Chondrocyte (in vitro differentiated cells): Measurements from ENCODE around the gene EPOP. TPM values are rescaled to one million over a fixed set of nuclear protein-coding genes. Genes with fewer than 3 reads are reported as not detected.

ENCODE experiments used
- DNase-seq: peaks from one replicate; pipeline ENCODE4 v3.0.0; 2021; ENCODE audit warnings: mixed read lengths, low spot score
- H3K27ac Mint-ChIP-seq: one replicate; pipeline ENCODE4 v1.8.0; 2021; ENCODE audit warnings: mild to moderate bottlenecking, moderate library complexity, mixed read lengths; ENCODE audit not compliant: unreplicated experiment
- H3K27me3 Mint-ChIP-seq: 2 replicates; pipeline ENCODE4 v1.8.0; 2021; ENCODE audit warnings: low read depth, mixed read lengths
- H3K36me3 Mint-ChIP-seq: 2 replicates; pipeline ENCODE4 v1.8.0; 2021; ENCODE audit warnings: low read depth, mixed read lengths
- H3K4me1 Mint-ChIP-seq: 2 replicates; pipeline ENCODE4 v1.8.0; 2021; ENCODE audit warnings: low read depth, mild to moderate bottlenecking, mixed read lengths
- H3K4me3 Mint-ChIP-seq: one replicate; pipeline ENCODE4 v1.8.0; 2021; ENCODE audit warnings: mild to moderate bottlenecking, moderate library complexity, mixed read lengths; ENCODE audit not compliant: unreplicated experiment
- H3K9me3 Mint-ChIP-seq: 2 replicates; pipeline ENCODE4 v1.8.0; 2021; ENCODE audit warnings: low read depth, mixed read lengths
- total RNA-seq: library from RNA; stranded (reverse); gene quantifications from 3 replicates; pipeline ENCODE4 v1.2.1, GENCODE V29; 2021
- TF ChIP-seq, protein P1 (sequence below): fragments of 200-600 bp; sonication (generic); IDR thresholded peaks from 2 replicates; pipeline ENCODE4 v1.5.0; 2021; ENCODE audit warnings: antibody characterized with exemption, mild to moderate bottlenecking, moderate library complexity

Gene EPOP
- total RNA-seq, 1 donor from 2014 or later: 2.8 TPM

DNA sequence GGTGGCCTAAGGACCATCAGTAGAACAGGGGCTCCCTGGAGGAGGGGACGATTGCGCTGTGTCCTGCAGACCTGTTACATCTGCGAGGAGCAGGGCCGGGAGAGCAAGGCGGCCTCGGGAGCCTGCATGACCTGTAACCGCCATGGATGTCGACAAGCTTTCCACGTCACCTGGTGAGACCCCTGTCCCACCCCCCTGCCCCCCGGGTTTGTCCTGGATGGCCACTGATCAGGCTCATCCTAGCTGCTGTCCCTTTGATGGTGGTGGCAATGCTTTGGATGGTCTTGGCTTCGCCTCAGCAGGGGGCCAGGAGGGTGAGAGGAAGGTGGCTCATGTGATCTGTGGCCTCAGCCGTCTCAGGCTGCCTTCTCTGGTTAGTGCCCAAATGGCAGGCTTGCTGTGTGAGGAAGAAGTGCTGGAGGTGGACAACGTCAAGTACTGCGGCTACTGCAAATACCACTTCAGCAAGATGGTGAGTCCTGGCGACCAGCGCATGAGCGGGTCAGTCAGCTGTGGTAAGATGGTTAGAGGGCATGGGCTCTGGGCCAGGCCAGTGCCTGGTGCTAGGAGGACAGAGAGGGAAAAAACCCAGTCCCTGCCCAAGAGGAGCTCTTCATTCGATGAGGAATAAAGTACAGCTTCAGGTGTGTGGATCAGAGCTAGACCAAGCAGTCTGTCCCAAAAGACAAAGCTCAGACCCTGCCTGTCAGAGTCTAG lies 34.5 kb upstream of the EPOP start:
- TF ChIP-seq, protein P1, sequence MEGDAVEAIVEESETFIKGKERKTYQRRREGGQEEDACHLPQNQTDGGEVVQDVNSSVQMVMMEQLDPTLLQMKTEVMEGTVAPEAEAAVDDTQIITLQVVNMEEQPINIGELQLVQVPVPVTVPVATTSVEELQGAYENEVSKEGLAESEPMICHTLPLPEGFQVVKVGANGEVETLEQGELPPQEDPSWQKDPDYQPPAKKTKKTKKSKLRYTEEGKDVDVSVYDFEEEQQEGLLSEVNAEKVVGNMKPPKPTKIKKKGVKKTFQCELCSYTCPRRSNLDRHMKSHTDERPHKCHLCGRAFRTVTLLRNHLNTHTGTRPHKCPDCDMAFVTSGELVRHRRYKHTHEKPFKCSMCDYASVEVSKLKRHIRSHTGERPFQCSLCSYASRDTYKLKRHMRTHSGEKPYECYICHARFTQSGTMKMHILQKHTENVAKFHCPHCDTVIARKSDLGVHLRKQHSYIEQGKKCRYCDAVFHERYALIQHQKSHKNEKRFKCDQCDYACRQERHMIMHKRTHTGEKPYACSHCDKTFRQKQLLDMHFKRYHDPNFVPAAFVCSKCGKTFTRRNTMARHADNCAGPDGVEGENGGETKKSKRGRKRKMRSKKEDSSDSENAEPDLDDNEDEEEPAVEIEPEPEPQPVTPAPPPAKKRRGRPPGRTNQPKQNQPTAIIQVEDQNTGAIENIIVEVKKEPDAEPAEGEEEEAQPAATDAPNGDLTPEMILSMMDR: no peak
- H3K36me3 Mint-ChIP-seq: peaks cover 19% of the 10 kb centered on the region
- H3K4me1 Mint-ChIP-seq: peaks cover 24% of the 10 kb centered on the region
- DNase-seq: no peak
- H3K4me3 Mint-ChIP-seq: no peak overlapping the region
- no peaks in the 10 kb centered on the region for H3K9me3 Mint-ChIP-seq
- H3K27me3 Mint-ChIP-seq: no peaks in the 10 kb centered on the region
- H3K27ac Mint-ChIP-seq: no peak overlapping the region

DNA sequence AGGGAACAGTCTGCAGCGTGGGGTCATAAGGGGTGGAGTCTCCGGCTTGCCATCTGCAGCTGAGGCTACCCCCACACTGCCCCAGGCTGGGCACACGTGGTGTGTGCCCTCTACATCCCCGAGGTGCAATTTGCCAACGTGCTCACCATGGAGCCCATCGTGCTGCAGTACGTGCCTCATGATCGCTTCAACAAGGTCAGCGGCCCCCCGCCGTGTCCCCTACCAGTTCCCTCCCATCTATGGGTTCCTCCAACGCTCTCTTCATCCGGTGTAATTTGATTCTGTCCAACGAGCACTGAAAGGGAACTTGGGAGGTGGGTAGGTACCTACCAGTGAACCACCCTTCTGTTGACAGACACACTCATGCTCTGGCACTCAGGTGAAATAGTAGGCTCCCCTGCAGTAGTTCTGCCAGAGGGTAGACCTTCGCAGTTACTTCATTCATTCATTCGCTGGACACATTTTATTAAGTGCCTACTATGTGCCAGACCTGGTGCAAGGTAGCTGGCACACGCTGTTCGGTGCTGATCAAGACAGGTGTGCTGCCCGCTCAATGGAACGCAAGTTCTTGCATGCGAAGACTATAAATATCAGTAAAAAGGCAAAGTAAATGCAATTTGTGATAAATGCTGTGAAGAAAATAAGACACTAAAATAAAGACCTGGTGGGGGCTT lies 33.1 kb upstream of the EPOP start:
- Mint-ChIP-seq H3K27ac (no peak overlapping the region), H3K9me3 (no peaks in the 10 kb centered on the region), H3K36me3 (peaks cover 14% of the 10 kb centered on the region), H3K4me1 (peaks cover 36% of the 10 kb centered on the region), H3K27me3 (no peaks in the 10 kb centered on the region), H3K4me3 (no peak overlapping the region)
- TF ChIP-seq, protein P1: no peak
- no peak for DNase-seq

DNA sequence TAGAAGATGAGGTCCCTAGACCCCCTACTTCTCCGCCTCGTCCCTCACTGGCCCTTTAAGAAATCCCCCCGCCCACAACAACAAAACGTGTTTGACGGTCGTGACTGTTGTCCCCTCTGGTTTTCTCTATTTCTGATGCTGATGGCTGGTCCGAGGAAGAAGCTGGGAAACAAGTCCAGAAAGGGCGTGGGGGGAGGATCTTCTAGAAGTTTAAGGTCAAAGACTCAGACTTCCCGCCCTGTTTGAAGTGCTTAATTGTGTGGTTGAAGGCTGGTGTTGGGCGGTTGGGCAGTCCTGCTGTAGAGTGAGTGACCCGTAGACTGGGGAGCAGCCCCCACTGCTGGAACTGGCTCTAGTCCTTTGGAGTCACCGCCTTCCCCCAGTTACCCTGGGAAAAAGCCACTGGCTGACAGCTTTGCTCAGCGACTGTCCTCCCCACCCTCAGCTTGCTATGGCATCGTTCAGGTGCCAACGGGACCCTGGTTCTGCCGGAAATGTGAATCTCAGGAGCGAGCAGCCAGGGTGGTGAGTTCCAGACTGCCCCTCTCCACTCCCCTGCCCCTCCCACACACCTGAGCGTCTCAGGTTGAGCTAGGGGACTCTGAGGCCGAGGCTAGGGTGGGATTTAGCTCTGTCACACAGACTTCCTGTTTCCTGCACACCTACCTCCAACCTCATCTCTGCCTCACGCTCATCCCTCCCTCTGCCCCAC lies 31.9 kb upstream of the EPOP start:
- no peak for DNase-seq

DNA sequence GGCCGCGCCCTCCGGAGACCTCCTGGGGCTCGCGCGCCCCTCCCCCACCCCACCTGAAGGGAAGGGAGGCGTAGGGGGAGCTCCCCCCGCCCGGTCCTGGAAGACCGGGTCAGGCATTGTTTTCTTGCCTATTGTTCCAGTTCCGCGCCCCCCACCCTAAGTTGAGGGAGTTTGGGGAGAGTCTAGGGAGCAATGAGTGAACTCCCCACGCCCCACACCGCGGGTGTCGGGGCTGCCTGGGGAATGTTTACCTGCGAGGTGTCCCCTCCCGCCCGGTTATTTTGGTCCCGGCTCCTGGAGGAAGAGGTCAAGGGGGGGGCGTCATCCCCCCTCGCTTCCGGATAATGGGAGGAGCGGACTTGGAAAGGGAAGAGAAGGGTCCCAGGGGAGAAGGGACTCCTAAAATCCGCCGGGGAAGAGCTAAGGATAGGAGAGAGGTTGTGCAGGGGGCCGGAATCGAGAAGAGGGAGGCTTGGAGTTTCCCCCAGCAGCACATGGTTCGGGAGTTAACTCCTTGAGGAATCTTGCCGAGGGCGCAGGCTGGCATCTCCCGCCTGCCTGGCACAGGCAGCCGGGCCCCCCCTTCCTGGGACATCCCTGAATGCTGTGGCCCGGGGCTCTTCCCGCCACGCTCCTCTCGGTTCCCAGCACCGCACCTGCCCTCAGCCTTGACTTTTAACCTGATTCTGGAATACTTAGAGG lies 31.2 kb upstream of the EPOP start:
- H3K4me1 Mint-ChIP-seq: peaks cover 50% of the 10 kb centered on the region
- H3K4me3 Mint-ChIP-seq: peak overlapping the region; percentile 87
- H3K27ac Mint-ChIP-seq: peak overlapping the region; percentile 53
- no peak for DNase-seq
- no peaks in the 10 kb centered on the region for H3K27me3 Mint-ChIP-seq
- peaks cover 7% of the 10 kb centered on the region for H3K36me3 Mint-ChIP-seq
- no peaks in the 10 kb centered on the region for H3K9me3 Mint-ChIP-seq
- TF ChIP-seq, protein P1: no peak

More for the DNA sequence above, 31.9 kb upstream of the EPOP start:
- Mint-ChIP-seq H3K4me1 (peaks cover 43% of the 10 kb centered on the region), H3K9me3 (no peaks in the 10 kb centered on the region), H3K27ac (peak overlapping the region; percentile 53), H3K4me3 (peak overlapping the region; percentile 87), H3K36me3 (peaks cover 13% of the 10 kb centered on the region), H3K27me3 (no peaks in the 10 kb centered on the region)
- TF ChIP-seq, protein P1: no peak

DNA sequence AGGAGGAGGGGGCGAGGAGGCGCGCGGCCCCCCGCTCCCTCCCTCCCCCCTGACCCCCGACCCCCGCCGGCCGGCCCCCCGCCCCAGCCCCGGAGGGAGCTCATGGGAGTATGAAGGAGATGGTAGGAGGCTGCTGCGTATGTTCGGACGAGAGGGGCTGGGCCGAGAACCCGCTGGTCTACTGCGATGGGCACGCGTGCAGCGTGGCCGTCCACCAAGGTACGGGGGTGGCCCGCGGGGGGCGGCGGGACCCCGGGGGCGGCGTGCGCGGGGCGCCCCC lies 30.7 kb upstream of the EPOP start:
- Mint-ChIP-seq H3K4me1 (peaks cover 50% of the 10 kb centered on the region), H3K36me3 (peaks cover 6% of the 10 kb centered on the region), H3K9me3 (no peaks in the 10 kb centered on the region), H3K27me3 (no peaks in the 10 kb centered on the region), H3K27ac (no peak overlapping the region), H3K4me3 (peak overlapping the region; percentile 87)
- TF ChIP-seq, protein P1: no peak
- no peak for DNase-seq
